SK-N-SH treated with all-trans-retinoic acid at 6 μM for 48 hours (cell line): Measurements from ENCODE around the gene THSD4.

Source experiments
- ATAC-seq: fragments of 200-7000 bp; cut with Tn5 transposase; 3 replicates; pipeline ENCODE4 v1.9.1; 2020; ENCODE audit warnings: mild to moderate bottlenecking, moderate library complexity
- ARNTL ChIP-seq: fragments of 450-650 bp; formaldehyde crosslinking; IDR thresholded peaks from 2 replicates; pipeline ENCODE4 v1.5.0; 2020; ENCODE audit warnings: low read depth, mild to moderate bottlenecking, moderate library complexity, borderline replicate concordance
- BACH2 ChIP-seq: fragments of 250-450 bp; sonication (Bioruptor Pico); IDR thresholded peaks from 2 replicates; pipeline ENCODE4 v1.9.0; 2021; ENCODE audit warnings: mild to moderate bottlenecking, borderline replicate concordance
- CSDC2 ChIP-seq: fragments of 250-450 bp; sonication (Bioruptor Pico); IDR thresholded peaks from 2 replicates; pipeline ENCODE4 v1.5.0; 2020; ENCODE audit warnings: mild to moderate bottlenecking, moderate library complexity
- ESRRG ChIP-seq: fragments of 250-450 bp; sonication (Bioruptor Pico); IDR thresholded peaks from 2 replicates; pipeline ENCODE4 v1.6.1; 2021; ENCODE audit warnings: mild to moderate bottlenecking
- GLIS3 ChIP-seq: fragments of 250-450 bp; sonication (Bioruptor Pico); IDR thresholded peaks from 2 replicates; pipeline ENCODE4 v1.5.0; 2020; ENCODE audit warnings: mild to moderate bottlenecking, moderate library complexity
- ISL1 ChIP-seq: fragments of 250-450 bp; sonication (Bioruptor Pico); IDR thresholded peaks from 2 replicates; pipeline ENCODE4 v2.1.2; 2022; ENCODE audit warnings: mild to moderate bottlenecking, moderate library complexity
- OSR1 ChIP-seq: fragments of 250-450 bp; sonication (Bioruptor Pico); IDR thresholded peaks from 2 replicates; pipeline ENCODE4 v1.8.0; 2022; ENCODE audit warnings: moderate library complexity, mild to moderate bottlenecking, inconsistent platforms
- PPARA ChIP-seq: fragments of 250-450 bp; sonication (Bioruptor Pico); IDR thresholded peaks from 2 replicates; pipeline ENCODE4 v1.5.0; 2020; ENCODE audit warnings: mild to moderate bottlenecking, borderline replicate concordance
- RARB ChIP-seq: fragments of 250-450 bp; sonication (Bioruptor Pico); IDR thresholded peaks from 2 replicates; pipeline ENCODE4 v1.8.0; 2021; ENCODE audit warnings: mild to moderate bottlenecking, moderate library complexity
- SNAI2 ChIP-seq: fragments of 250-450 bp; sonication (Bioruptor Pico); IDR thresholded peaks from 2 replicates; pipeline ENCODE4 v1.5.0; 2020; ENCODE audit warnings: mild to moderate bottlenecking, moderate library complexity
- TOX ChIP-seq: fragments of 250-450 bp; sonication (Bioruptor Pico); IDR thresholded peaks from 2 replicates; pipeline ENCODE4 v1.8.0; 2021; ENCODE audit warnings: mild to moderate bottlenecking, moderate library complexity, borderline replicate concordance
- ZC3H10 ChIP-seq: fragments of 250-450 bp; sonication (Bioruptor Pico); IDR thresholded peaks from 2 replicates; pipeline ENCODE4 v1.5.1; 2021; ENCODE audit warnings: mild to moderate bottlenecking, moderate library complexity
- ZFP3 ChIP-seq: fragments of 250-450 bp; sonication (Bioruptor Pico); IDR thresholded peaks from 2 replicates; pipeline ENCODE4 v1.5.0; 2020; ENCODE audit warnings: mild to moderate bottlenecking, moderate library complexity
- ZFP30 ChIP-seq: fragments of 450-650 bp; formaldehyde crosslinking; IDR thresholded peaks from 2 replicates; pipeline ENCODE4 v1.5.0; 2022; ENCODE audit warnings: mild to moderate bottlenecking, moderate library complexity
- TF ChIP-seq, protein P1 (sequence below): fragments of 250-450 bp; sonication (Bioruptor Pico); IDR thresholded peaks from 2 replicates; pipeline ENCODE4 v1.5.1; 2021; ENCODE audit warnings: mild to moderate bottlenecking, moderate library complexity
- TF ChIP-seq, protein P2 (sequence below): fragments of 250-450 bp; sonication (Bioruptor Pico); IDR thresholded peaks from 2 replicates; pipeline ENCODE4 v1.8.0; 2020; ENCODE audit warnings: mild to moderate bottlenecking, moderate library complexity, borderline replicate concordance
- TF ChIP-seq, protein P3 (sequence below): fragments of 250-450 bp; sonication (Bioruptor Pico); IDR thresholded peaks from 2 replicates; pipeline ENCODE4 v1.5.0; 2020; ENCODE audit warnings: mild to moderate bottlenecking, moderate library complexity
- TF ChIP-seq, protein P4 (sequence below): fragments of 250-450 bp; sonication (Bioruptor Pico); IDR thresholded peaks from 2 replicates; pipeline ENCODE4 v1.8.0; 2021; ENCODE audit warnings: low read depth, mild to moderate bottlenecking, moderate library complexity, borderline replicate concordance
- TF ChIP-seq, protein P5 (sequence below): fragments of 250-450 bp; sonication (Bioruptor Pico); IDR thresholded peaks from 2 replicates; pipeline ENCODE4 v1.5.1; 2020; ENCODE audit warnings: low read depth, mild to moderate bottlenecking, moderate library complexity

Gene THSD4

DNA sequence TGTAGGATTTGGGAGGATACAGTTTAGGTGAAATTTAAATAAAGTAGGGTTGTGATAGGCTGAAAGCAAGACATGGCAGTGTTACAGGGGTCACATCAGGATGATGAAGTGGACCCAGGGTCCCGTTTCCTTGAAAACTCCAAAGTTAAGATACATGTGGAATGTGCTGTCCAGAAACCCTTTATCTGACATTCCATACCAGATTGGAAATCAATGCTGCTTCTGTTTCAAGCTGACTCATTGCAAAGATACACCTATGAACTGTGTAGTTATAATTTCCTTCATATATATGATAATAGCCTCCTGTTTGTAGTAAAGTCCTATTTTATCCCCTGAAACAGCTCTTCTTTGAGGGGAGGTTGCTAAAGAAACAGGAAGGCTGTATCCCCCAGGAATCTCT lies 624.1 kb downstream of the THSD4 start:
- no peak; the same call in 2 of the 3 replicates for ATAC-seq
- TF ChIP-seq PPARA (CRISPR knock-in tag) (no peak), ISL1 (CRISPR knock-in tag) (peak; percentile 27; the same call in 1 of the 2 replicates)
- TF ChIP-seq, protein P1, sequence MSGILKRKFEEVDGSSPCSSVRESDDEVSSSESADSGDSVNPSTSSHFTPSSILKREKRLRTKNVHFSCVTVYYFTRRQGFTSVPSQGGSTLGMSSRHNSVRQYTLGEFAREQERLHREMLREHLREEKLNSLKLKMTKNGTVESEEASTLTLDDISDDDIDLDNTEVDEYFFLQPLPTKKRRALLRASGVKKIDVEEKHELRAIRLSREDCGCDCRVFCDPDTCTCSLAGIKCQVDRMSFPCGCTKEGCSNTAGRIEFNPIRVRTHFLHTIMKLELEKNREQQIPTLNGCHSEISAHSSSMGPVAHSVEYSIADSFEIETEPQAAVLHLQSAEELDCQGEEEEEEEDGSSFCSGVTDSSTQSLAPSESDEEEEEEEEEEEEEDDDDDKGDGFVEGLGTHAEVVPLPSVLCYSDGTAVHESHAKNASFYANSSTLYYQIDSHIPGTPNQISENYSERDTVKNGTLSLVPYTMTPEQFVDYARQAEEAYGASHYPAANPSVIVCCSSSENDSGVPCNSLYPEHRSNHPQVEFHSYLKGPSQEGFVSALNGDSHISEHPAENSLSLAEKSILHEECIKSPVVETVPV (CRISPR knock-in tag) = no peak

DNA sequence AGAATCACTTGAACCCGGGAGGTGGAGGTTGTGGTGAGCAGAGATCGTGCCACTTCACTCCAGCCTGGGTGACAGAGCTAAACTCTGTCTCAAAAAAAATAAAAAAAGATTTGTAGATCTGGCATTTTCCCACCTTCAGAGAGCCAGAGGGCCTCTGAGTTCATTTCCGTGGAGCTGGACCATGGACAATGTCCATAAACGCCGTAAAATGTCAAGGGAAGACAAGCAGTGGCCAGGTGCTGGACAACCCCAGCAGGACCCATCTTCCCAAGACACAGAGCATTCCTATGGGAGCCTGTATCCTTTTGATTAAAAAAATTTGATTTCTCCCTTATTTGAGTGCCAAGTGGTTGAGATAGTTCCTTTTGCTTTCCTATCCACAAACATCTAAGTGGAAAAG lies 627.7 kb downstream of the THSD4 start:
- no peak for TF ChIP-seq CSDC2 (CRISPR knock-in tag)
- TF ChIP-seq GLIS3 (CRISPR knock-in tag) = no peak
- TF ChIP-seq, protein P2, sequence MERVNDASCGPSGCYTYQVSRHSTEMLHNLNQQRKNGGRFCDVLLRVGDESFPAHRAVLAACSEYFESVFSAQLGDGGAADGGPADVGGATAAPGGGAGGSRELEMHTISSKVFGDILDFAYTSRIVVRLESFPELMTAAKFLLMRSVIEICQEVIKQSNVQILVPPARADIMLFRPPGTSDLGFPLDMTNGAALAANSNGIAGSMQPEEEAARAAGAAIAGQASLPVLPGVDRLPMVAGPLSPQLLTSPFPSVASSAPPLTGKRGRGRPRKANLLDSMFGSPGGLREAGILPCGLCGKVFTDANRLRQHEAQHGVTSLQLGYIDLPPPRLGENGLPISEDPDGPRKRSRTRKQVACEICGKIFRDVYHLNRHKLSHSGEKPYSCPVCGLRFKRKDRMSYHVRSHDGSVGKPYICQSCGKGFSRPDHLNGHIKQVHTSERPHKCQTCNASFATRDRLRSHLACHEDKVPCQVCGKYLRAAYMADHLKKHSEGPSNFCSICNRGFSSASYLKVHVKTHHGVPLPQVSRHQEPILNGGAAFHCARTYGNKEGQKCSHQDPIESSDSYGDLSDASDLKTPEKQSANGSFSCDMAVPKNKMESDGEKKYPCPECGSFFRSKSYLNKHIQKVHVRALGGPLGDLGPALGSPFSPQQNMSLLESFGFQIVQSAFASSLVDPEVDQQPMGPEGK (CRISPR knock-in tag) = no peak
- no peak for TF ChIP-seq ZC3H10 (CRISPR knock-in tag)
- TF ChIP-seq, protein P3, sequence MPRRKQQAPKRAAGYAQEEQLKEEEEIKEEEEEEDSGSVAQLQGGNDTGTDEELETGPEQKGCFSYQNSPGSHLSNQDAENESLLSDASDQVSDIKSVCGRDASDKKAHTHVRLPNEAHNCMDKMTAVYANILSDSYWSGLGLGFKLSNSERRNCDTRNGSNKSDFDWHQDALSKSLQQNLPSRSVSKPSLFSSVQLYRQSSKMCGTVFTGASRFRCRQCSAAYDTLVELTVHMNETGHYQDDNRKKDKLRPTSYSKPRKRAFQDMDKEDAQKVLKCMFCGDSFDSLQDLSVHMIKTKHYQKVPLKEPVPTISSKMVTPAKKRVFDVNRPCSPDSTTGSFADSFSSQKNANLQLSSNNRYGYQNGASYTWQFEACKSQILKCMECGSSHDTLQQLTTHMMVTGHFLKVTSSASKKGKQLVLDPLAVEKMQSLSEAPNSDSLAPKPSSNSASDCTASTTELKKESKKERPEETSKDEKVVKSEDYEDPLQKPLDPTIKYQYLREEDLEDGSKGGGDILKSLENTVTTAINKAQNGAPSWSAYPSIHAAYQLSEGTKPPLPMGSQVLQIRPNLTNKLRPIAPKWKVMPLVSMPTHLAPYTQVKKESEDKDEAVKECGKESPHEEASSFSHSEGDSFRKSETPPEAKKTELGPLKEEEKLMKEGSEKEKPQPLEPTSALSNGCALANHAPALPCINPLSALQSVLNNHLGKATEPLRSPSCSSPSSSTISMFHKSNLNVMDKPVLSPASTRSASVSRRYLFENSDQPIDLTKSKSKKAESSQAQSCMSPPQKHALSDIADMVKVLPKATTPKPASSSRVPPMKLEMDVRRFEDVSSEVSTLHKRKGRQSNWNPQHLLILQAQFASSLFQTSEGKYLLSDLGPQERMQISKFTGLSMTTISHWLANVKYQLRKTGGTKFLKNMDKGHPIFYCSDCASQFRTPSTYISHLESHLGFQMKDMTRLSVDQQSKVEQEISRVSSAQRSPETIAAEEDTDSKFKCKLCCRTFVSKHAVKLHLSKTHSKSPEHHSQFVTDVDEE (CRISPR knock-in tag) = no peak
- TF ChIP-seq PPARA (CRISPR knock-in tag) = no peak

DNA sequence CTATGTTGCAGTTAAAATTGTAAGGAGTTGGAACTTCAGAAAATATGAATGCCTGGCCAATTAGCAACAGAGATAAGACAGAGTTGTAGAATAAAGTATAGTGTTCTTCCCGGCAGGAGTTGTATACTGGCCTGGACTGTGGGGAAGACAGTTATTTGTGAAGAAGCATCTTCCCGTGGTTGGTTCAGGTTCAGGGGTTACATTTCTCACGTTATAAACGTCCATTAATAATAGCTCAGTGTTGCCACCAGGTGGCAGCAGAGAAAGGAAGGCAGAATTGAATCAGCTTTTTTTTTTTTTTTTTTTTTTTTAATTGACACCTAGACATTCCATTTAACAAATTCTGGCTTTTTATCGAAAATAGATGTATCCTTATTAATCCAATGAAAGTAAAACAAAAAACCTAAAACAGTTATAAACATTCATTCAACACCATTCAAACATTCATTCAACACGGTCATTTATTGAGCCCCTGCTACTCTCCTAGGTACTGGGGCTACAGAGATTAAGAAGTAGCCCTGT lies 628.7 kb downstream of the THSD4 start:
- peak; percentile 42; the same call in 2 of the 3 replicates for ATAC-seq

More for the DNA sequence above, 627.7 kb downstream of the THSD4 start:
- no peak for ATAC-seq

More for the DNA sequence above, 628.7 kb downstream of the THSD4 start:
- TF ChIP-seq OSR1 (no peak), TOX (CRISPR knock-in tag) (no peak), ZC3H10 (CRISPR knock-in tag) (no peak), SNAI2 (CRISPR knock-in tag) (no peak), PPARA (CRISPR knock-in tag) (no peak), ZFP30 (no peak), ARNTL (no peak), ESRRG (CRISPR knock-in tag) (no peak), ISL1 (CRISPR knock-in tag) (no peak), CSDC2 (CRISPR knock-in tag) (no peak), BACH2 (CRISPR knock-in tag) (no peak), ZFP3 (CRISPR knock-in tag) (no peak), RARB (CRISPR knock-in tag) (no peak)
- TF ChIP-seq, protein P2 (CRISPR knock-in tag) = no peak
- TF ChIP-seq, protein P4, sequence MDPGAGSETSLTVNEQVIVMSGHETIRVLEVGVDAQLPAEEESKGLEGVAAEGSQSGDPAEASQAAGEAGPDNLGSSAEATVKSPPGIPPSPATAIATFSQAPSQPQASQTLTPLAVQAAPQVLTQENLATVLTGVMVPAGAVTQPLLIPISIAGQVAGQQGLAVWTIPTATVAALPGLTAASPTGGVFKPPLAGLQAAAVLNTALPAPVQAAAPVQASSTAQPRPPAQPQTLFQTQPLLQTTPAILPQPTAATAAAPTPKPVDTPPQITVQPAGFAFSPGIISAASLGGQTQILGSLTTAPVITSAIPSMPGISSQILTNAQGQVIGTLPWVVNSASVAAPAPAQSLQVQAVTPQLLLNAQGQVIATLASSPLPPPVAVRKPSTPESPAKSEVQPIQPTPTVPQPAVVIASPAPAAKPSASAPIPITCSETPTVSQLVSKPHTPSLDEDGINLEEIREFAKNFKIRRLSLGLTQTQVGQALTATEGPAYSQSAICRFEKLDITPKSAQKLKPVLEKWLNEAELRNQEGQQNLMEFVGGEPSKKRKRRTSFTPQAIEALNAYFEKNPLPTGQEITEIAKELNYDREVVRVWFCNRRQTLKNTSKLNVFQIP (CRISPR knock-in tag) = no peak
- TF ChIP-seq, protein P3 (CRISPR knock-in tag) = no peak
- TF ChIP-seq, protein P5, sequence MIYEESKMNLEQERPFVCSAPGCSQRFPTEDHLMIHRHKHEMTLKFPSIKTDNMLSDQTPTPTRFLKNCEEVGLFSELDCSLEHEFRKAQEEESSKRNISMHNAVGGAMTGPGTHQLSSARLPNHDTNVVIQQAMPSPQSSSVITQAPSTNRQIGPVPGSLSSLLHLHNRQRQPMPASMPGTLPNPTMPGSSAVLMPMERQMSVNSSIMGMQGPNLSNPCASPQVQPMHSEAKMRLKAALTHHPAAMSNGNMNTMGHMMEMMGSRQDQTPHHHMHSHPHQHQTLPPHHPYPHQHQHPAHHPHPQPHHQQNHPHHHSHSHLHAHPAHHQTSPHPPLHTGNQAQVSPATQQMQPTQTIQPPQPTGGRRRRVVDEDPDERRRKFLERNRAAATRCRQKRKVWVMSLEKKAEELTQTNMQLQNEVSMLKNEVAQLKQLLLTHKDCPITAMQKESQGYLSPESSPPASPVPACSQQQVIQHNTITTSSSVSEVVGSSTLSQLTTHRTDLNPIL (CRISPR knock-in tag) = no peak
- TF ChIP-seq, protein P1 (CRISPR knock-in tag) = no peak
